Stimulated activated CD8-positive, alpha-beta memory T cell treated with anti-CD3 and anti-CD28 coated beads, Interleukin-4, amount 100 ng/mL, for 4 hours (primary cell): ENCODE results near the gene CGB7.
"Not testable (repeated sequence)": the region's sequence is repeated elsewhere in the genome, so short reads cannot be mapped to it uniquely, and the experiment has no call there.

ENCODE experiments used
- DNase-seq, 2 donors: peaks; one replicate each; pipeline ENCODE4 v3.0.0-alpha.2; 2020; ENCODE audit warnings: low read depth in 2 of 2, low spot score in 1 of 2

Gene CGB7

GRCh38 chr19:49057636-49058234, at the start of gene CGB7:
TSS of gene CGB7 (minus strand) at chr19:49057749. CDS start at chr19:49055375, 2,374 bp downstream.
- no peak for DNase-seq

- peak; percentile 35 to 37 for DNase-seq
These were observed 49.1 kb upstream of the CGB7 start for GRCh38 chr19:49106648-49107135.

GRCh38 chr19:49104229-49104864, 46.8 kb upstream of the CGB7 start:
- DNase-seq, result no peak

- DNase-seq, result no peak
These were observed 46.0 kb upstream of the CGB7 start for GRCh38 chr19:49103331-49104085.

GRCh38 chr19:49102303-49102702, 44.8 kb upstream of the CGB7 start:
- DNase-seq, result no peak

- no peak for DNase-seq
These were observed 43.6 kb upstream of the CGB7 start for GRCh38 chr19:49101160-49101559.

GRCh38 chr19:49098795-49099194, 41.2 kb upstream of the CGB7 start:
- DNase-seq, result no peak

GRCh38 chr19:49097453-49098288, 40.1 kb upstream of the CGB7 start:
- DNase-seq, result peak; percentile 44 to 51

- no peak for DNase-seq
These were observed 37.2 kb upstream of the CGB7 start for GRCh38 chr19:49094505-49095482.

GRCh38 chr19:49092686-49093085, 35.1 kb upstream of the CGB7 start:
- DNase-seq, result no peak

- DNase-seq, result no peak
These were observed 34.0 kb upstream of the CGB7 start for GRCh38 chr19:49091391-49092038.

- DNase-seq, result no peak
These were observed 28.7 kb upstream of the CGB7 start for GRCh38 chr19:49086296-49086695.

- DNase-seq, result no peak
These were observed 28.3 kb upstream of the CGB7 start for GRCh38 chr19:49085868-49086232.

GRCh38 chr19:49085020-49085867, 27.7 kb upstream of the CGB7 start, which contains the start of gene SNRNP70:
TSS of gene SNRNP70 (plus strand) at chr19:49085451. CDS start at chr19:49086415, 964 bp downstream.
- peak; percentile 94 to 99 for DNase-seq

- no peak for DNase-seq
These were observed 26.9 kb upstream of the CGB7 start for GRCh38 chr19:49084206-49085019.

- DNase-seq, result no peak
These were observed 23.7 kb upstream of the CGB7 start for GRCh38 chr19:49081273-49081672.

GRCh38 chr19:49080392-49080791, 22.8 kb upstream of the CGB7 start:
- DNase-seq, result no peak

GRCh38 chr19:49074869-49075268, 17.3 kb upstream of the CGB7 start:
- DNase-seq, result not testable (repeated sequence)
